Effector CD8-positive, alpha-beta T cell (primary cell): ENCODE results near the gene RARRES1.
"Not testable (repeated sequence)": the region's sequence is repeated elsewhere in the genome, so short reads cannot be mapped to it uniquely, and the experiment has no call there.

ENCODE experiments used
- DNase-seq: peaks from one replicate; lab custom pipeline; 2025; lab: John Stamatoyannopoulos, UW

Gene RARRES1

DNA sequence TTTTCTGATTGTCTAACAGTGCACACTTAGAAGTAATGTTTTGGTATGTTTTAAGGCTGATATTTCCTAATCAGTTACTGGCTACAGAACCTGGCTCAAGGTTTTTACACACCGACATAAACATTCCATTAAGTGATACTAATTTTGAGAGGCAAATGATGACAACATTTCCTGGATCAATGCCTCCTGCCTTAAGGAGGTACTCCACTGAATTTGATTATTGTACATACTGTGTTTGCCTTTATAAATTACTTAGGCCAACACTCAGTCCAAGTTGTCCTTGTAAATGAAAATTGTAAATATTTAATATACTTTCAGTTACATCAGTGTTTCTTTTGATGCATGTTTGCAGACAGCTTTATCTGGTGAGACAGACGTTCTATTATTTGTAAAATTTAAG lies 35.6 kb downstream of the RARRES1 start:
- DNase-seq = no peak

DNA sequence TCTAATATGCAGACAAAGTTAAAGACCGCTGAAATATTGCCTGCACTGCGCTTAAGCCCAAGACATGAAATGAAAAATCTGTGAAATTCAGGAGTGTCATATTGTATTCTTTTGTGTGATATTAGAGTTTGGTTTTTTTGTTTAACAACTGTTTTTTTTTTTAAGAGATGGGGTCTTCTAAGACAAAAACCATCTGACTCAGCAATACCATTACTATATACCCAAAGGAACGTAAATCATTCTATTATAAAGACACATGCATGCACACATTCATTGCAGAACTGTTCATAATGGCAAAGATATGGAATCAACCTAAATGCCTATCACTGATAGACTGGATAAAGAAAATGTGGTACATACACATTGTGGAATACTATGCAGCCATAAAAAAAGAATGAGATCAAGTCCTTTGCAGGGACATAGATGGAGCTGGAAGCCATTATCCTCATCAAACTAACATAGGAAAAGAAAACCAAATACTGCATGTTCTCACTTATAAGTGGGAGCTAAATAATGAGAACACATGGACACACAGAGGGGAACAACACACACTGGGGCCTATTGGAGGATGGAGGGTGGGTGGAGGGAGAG lies 38.3 kb downstream of the RARRES1 start:
- not testable (repeated sequence) for DNase-seq

DNA sequence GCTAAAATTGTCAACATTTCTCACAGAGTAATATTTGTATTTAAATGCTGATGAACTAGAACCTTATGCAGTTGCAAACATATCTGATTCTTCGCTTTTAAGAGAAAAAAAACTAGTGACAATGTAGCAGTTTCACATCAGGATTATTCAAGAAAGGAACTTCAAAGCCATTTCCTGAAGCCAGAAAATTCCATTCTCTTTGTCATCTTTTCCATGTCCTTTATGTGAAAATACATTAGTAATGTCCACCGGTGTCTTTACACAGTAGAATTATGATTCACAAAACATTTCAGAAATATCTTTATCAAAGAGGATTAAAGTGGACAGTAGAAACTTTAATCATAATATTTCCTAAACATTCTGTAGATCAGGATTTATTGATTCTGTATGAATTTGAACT lies 47.1 kb downstream of the RARRES1 start:
- DNase-seq = no peak

DNA sequence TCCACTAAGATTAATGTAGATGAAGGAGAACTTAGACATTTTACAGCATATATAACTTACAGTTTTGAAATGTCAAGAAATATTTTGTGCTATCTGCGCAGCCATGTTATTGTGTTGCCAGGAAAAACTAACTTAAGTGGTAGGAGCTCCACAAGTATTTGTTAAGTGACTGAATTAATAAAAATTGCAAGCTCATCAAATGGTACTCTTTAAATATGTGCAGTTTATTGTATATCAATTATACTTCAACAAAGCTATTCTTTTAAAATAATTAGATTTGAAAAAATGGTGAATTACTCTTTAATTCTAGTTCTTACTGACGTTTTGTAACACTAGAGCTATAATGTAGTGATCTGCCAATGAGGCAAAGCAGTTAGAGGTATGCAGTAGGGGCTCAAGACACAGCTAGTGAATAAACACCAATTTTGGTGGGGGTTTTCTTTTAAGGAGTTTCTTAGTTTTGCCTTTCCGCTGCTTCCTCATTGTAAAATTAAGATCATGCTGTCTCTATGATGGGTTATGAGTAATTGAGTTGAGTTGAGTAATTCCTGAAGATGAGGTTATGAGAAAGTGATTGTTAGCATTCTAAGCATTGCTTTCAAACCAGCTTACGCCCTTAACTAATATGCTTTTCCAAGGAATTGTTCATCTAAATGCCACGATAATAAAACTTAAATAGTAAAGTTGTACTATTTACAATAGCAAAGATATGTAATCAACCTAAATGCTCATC lies 48.9 kb downstream of the RARRES1 start:
- DNase-seq = no peak

DNA sequence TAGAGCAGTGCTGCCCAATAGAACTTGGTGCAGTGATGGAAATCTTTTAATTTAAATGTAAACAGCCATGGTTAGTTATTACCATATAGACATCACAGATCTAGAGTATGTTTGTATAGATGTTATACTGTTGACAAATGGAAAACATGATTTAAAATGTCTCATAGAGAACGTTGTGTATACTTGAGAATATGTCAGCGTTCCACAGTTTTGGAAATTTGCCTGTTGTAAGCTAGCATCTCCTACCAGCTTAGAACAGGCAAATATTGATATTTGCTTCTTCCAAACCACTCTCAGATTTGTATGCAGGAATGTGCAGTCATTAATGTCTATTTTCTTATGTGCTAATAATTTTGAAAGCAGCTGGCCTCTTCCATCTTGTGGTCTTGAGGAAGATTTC lies 51.4 kb downstream of the RARRES1 start:
- DNase-seq = no peak

DNA sequence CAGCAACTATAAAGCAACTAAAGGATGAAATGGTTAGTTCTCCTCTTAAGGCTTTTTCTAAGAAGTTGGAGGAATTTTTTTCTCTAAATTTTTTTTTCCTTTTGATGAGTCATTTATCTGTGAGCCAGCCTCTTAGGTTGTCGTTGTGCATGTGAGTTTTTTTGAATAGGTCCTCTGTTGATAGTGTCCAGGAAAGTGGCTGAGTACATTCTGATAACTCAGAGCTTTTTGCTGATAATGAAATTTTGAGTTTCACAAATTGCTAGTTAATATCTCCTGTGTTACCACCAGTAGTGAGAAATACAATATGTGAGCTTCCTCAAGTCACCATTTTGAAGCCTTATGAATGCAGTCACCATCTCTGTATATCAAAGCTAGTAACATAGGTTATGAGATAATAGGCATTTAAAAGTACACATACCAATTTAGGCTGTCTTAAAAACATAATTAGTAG lies 52.7 kb downstream of the RARRES1 start:
- no peak for DNase-seq

DNA sequence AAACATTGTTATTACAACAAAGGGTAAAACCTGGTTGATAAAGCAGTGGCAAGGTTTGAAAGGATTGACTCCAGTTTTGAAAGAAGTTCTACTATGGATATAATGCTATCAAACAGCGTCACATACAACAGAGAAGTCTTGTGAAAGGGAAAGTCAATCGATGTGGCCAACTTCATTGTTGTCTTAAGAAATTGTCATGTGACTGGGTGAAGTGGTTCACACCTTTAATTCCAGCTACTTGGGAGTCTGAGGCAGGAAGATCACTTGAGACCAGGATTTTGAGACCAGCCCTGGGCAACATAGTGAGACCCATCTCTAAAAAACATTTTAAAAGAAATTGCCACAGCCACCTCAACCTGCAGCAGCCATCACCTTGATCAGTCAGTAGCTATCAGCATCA lies 53.6 kb downstream of the RARRES1 start:
- no peak for DNase-seq

DNA sequence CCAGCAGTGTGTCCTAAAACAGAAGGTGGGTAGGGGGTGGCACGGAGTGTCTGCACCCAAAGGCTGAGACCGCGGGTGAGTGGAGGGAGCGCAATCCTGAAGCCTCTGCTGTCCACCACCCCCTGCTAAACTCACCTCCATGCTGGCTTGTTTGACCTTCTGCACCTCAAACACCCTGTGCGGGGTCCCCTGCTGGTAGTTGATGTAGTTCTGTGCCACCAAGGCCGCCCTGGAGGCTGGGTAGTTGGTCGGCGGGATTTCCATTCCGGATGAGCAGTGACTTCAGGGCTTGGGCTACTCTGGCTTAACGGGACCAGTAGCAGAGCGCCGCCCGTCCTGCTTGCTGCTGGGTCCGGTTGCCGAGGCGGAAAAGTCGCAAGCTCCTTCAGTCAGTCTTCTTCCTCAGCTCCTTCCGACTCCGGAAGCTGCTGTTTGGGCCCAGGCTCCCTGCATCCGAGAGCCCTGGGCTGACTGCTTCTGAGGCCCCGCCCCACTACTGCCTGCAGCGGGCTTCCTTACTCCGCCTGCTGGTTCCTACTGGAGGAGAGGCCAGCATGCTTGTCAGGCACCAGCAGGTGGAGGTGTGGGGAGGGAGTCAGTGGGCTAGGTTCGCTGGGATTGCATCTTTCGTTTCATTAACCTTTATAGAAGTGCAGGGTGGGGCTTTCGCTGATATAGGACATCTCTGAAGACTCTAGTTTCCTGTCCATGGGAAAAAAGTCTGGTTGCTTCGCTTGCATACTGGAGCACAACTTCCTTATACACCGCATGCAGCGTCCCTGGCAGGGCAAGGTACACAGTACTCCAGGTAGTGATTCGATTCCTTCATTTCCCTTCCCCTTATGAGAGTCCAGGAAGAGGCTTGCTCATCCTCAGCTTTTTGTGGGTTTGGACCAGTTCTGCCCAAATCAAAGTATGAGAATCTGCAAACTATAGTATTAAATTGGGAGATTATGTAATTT lies 59.8 kb downstream of the RARRES1 start, which contains the start of gene LXN:
Gene LXN, minus strand, starts transcription at position 434 of the 962 bp plus-strand sequence. Its CDS starts 170 bp downstream, at position 264.
- peak; percentile 67 for DNase-seq

DNA sequence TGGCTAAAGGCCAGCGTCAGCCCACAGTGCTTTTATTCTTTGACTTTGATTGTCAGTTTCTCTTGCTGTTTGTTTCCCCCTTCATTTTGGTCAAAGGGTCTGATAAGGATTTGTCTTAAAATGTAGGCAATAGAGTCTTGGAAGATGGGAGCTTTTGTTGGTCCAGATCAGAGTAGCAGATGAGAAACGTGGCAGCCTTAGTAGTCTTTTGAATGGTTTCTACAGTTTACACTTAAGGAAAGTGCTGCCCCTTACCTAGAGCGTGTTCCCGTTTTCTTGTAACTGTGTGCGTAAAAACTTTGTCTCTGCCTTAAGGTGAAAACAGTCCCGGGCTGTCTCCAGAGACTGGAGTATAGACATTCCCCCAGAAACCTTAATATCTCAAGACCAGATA lies 60.4 kb downstream of the RARRES1 start:
- DNase-seq = no peak

DNA sequence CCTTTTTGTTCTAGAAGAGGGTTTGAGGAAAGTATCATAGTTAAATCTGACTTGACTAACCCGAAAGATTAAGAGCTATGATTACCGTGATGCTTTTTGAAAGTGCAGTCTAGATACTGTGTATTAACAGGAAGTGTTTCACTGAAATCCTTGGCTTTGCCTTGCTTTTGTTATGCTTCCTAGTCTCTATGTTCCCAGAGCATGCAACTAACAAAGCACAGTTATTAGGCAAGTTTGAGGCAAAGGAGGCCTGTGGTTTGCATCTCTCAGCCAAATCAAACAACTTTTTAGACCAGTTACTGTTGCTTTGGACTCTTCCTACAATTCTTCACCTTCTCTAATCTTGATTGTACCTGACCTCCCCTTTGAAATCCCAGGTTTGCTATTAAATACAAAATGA lies 63.8 kb downstream of the RARRES1 start:
- no peak for DNase-seq

DNA sequence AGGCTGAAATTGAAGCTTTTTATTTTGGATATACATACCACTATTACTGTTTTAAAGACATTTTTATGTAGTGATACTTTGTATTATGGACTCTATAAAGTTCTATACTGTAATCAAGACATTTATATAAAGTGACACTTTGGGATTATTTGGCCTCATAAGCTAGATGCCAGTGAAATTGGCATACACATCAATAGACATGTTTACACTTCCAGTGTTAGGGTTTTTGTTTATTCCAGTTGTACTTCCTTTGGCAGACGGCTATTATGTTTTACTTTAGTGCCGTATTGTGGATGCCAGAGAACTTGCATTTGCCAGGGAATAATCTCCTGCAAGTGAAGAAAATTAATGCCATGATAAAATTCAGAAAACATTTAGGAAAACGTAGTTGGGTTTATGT lies 65.8 kb downstream of the RARRES1 start:
- no peak for DNase-seq

DNA sequence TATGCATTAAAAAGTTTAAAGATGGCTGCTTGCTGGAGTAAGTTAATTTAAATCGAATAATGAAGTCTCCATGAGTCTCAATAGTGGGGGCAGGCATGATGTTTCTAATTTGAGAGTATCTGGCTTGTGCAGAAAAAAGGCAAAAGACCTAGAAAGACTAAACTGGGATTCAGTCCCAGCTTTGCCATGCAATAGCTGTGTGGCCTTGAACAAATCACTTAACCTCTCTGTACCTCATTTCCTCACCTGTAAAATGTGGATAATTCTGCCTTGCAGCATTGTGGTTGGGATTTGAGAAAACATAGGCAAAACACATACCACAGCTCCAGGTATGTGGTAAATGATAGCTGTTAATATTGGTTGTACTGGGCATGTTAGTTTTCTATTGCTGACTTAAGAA lies 68.4 kb downstream of the RARRES1 start:
- no peak for DNase-seq

DNA sequence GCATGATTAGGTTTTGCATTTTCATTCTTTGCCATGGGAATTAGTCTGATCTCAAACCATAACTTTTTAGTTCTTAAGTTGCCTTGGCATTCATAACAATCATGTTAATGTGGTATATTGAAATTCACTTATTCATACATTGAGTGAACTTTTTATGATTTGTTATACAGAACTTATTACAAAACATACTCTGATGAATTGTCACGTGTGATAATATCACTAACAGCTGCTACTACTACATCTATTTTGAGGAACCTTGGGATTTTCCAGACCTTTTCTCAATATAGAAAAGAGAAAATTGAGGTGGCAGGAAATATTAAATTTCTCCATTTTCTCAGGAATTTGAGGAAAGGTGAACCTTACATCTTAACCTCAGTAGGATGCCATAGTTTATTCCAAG lies 69.0 kb downstream of the RARRES1 start:
- DNase-seq = no peak

DNA sequence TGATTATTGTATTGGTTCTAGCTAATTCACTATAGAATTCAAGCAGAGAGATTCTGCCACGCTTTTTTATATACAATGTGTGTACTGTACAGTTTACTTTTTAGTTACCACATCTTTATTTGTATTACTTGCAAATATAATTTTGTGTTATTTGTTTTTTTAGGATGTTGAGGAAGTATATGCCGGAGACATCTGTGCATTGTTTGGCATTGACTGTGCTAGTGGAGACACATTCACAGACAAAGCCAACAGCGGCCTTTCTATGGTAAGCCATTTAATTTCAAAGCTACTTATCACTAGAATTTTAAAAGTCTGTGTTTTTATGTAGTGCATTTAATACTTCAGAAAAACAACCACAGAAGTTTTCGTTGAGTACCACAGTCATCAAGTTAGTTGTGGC lies 71.5 kb downstream of the RARRES1 start:
- DNase-seq = no peak

DNA sequence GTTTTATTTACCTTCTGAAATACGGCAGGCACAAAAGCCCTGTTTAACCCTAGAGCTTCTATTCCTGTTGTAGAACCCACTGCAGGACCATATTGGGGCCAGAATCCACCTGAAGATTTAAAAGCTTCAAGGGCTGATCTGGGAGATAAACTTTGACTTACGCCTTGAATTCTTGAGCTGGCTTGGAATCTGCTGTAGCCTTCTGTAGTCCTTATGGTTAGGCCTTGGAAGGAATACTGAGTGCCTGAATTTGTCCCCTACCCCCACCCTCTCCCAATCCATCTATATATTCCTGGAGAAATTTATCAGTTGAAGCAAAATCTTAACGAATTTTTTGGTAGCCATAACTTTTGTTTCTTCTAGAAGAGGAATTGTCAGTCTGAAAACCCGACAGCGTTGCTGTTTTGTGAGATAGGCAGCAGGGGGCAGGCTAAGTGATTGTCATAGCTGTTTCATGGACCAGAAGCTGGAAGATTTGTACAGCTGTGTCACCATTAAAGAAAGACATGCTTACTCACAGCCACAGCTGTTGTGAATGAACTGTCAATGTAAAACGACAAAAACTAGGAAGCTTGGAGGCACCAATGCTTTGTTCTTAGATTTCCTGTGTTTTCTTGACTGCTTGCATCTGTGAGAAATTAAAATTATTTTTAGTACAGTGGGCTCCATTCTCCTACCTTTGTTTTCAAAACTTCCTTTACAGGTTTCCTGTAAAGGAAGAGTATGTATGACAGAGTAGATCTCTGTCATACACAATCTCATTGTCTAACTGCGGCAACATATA lies 72.6 kb downstream of the RARRES1 start:
- DNase-seq = peak; percentile 8

DNA sequence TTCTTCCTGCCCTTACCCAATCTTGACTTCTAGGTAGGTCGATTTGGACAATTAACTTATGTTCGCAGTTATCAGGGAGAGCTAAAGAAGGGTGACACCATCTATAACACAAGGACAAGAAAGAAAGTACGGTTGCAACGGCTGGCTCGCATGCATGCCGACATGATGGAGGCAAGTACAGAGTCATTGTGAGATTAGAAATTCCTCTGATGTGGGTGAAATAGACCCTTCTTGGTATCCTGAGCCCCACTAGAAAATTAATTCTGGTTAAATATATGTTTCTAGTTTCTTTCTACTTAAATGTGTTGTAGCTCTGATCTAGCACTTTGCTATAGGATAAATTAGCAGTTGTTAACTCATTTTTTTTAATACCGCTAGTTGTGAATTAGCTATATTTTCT lies 73.4 kb downstream of the RARRES1 start:
- no peak for DNase-seq

DNA sequence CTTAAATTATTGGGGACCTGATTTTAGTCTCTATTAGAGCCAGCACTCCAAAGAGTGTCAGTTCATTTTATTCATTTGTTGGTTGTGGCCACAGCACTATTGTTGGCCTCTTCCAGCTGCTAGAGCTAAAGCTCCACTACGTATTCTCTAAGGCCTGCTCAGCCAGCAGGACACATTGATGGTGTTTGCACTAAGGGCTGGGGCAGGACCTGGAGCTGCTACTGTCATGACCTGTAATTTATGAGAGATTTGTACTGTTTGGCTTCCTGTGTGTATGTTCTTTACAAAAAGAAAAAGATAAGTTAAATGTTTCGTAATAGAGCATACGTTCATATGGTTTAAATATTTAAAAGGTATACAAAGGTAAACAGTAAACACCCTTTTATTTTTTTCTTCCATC lies 79.8 kb downstream of the RARRES1 start:
- DNase-seq = no peak

DNA sequence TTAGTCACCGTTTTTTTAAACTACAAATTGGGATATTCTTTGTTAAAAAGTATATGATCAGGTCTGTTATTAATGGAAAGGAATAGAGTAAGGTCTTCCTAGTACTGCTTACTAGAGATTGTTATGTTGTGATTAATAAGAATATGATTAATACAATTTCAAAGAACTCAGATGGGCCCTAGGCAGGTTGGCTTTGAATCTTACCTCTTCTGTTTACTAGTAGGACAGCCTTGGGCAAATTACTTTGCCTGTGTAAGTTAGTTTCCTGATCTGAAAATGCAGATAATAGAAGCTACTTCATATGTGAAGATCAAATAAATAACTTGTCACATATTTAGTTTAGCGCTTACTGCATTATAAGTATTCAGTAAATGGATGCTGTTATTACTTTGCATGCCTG lies 81.1 kb downstream of the RARRES1 start:
- DNase-seq = no peak

DNA sequence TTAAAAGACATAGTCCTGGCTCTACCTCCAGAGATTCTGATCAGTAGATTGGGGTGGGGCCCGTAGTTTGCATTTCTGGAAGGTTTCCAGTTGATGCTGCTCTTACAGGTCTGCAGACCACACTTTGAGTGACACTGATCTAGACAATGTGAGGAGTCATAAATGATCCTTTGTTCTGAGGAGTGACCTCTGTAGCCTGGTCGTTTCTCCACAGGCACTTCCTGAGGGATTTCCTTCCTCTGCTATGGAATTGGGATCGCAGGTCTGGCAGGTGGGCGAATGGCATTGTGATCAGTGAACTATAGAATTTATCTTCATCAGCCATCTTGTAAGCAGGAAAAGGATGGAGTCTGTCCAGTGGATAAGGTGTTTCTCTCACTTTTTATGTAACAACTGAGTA lies 82.5 kb downstream of the RARRES1 start:
- DNase-seq = no peak
